HG03039 (cell line): ENCODE results near the gene CPT1C.
"Not testable (repeated sequence)": the region's sequence is repeated elsewhere in the genome, so short reads cannot be mapped to it uniquely, and the experiment has no call there.

Experiments used
- ATAC-seq: cut with Tn5 transposase; IDR thresholded peaks from one replicate; pipeline ENCODE4 v1.9.1; 2021; ENCODE audit warnings: mild to moderate bottlenecking, moderate library complexity; ENCODE audit not compliant: unreplicated experiment

Gene CPT1C

GRCh38 chr19:49704888-49705642, 14.1 kb downstream of the CPT1C start:
- ATAC-seq, result no peak

- no peak for ATAC-seq
These were observed 15.0 kb downstream of the CPT1C start for GRCh38 chr19:49705919-49706318.

- ATAC-seq, result no peak
These were observed 19.5 kb downstream of the CPT1C start for GRCh38 chr19:49710372-49710951.

GRCh38 chr19:49712397-49712859, 21.5 kb downstream of the CPT1C start:
- ATAC-seq, result no peak

- ATAC-seq, result no peak
These were observed 22.4 kb downstream of the CPT1C start for GRCh38 chr19:49713236-49713845.

GRCh38 chr19:49716154-49716553, 25.2 kb downstream of the CPT1C start:
- no peak for ATAC-seq

GRCh38 chr19:49718511-49718910, 27.6 kb downstream of the CPT1C start:
- no peak for ATAC-seq

- no peak for ATAC-seq
These were observed 28.1 kb downstream of the CPT1C start for GRCh38 chr19:49718991-49719390.

- not testable (repeated sequence) for ATAC-seq
These were observed 28.5 kb downstream of the CPT1C start for GRCh38 chr19:49719420-49719819.

GRCh38 chr19:49727217-49728030, 36.5 kb downstream of the CPT1C start:
- ATAC-seq, result no peak

GRCh38 chr19:49730166-49730565, 39.2 kb downstream of the CPT1C start:
- ATAC-seq, result no peak

- no peak for ATAC-seq
These were observed 47.4 kb downstream of the CPT1C start for GRCh38 chr19:49738268-49738667.

GRCh38 chr19:49739098-49739497, 48.2 kb downstream of the CPT1C start:
- ATAC-seq, result no peak

GRCh38 chr19:49739933-49740332, 49.0 kb downstream of the CPT1C start:
- no peak for ATAC-seq

- ATAC-seq, result no peak
These were observed 50.4 kb downstream of the CPT1C start for GRCh38 chr19:49741210-49741844.

- ATAC-seq, result no peak
These were observed 54.0 kb downstream of the CPT1C start for GRCh38 chr19:49744946-49745381.

- ATAC-seq, result no peak
These were observed 55.5 kb downstream of the CPT1C start for GRCh38 chr19:49746206-49746958.

GRCh38 chr19:49749055-49749716, 58.3 kb downstream of the CPT1C start:
- ATAC-seq, result no peak

GRCh38 chr19:49749771-49750170, 58.9 kb downstream of the CPT1C start:
- ATAC-seq, result no peak
